Glutamatergic neuron (in vitro differentiated cells): Measurements from ENCODE around the gene CCNY. TPM values are rescaled to one million over a fixed set of nuclear protein-coding genes. Genes with fewer than 3 reads are reported as not detected.

Source experiments
- DNase-seq: peaks from one replicate; pipeline ENCODE4 v3.0.0; 2022
- H3K27ac Mint-ChIP-seq: one replicate; pipeline ENCODE4 v1.8.0; 2020; ENCODE audit warnings: mild to moderate bottlenecking, mixed read lengths, inconsistent platforms; ENCODE audit not compliant: unreplicated experiment
- H3K27me3 Mint-ChIP-seq: one replicate; pipeline ENCODE4 v1.8.0; 2020; ENCODE audit warnings: mild to moderate bottlenecking, moderate library complexity, mixed read lengths, inconsistent platforms; ENCODE audit not compliant: unreplicated experiment
- H3K36me3 Mint-ChIP-seq: one replicate; pipeline ENCODE4 v1.8.0; 2020; ENCODE audit warnings: mild to moderate bottlenecking, mixed read lengths, inconsistent platforms; ENCODE audit not compliant: unreplicated experiment
- H3K4me1 Mint-ChIP-seq: one replicate; pipeline ENCODE4 v1.8.0; 2020; ENCODE audit warnings: mild to moderate bottlenecking, low read depth, mixed read lengths, inconsistent platforms; ENCODE audit not compliant: unreplicated experiment
- H3K4me3 Mint-ChIP-seq: one replicate; pipeline ENCODE4 v1.8.0; 2020; ENCODE audit warnings: mild to moderate bottlenecking, mixed read lengths, inconsistent platforms; ENCODE audit not compliant: unreplicated experiment
- H3K9me3 Mint-ChIP-seq: one replicate; pipeline ENCODE4 v1.8.0; 2020; ENCODE audit warnings: mild to moderate bottlenecking, moderate library complexity, mixed read lengths, inconsistent platforms; ENCODE audit not compliant: unreplicated experiment
- total RNA-seq: library from RNA; stranded (reverse); fragmentation: NEBNext Ultra II Directional; extraction: Animal tissue kit (Norgen Biotek cat#: 25700); gene quantifications from one replicate; pipeline ENCODE4 v1.2.1, GENCODE V29; 2021; ENCODE audit not compliant: unreplicated experiment
- TF ChIP-seq, protein P1 (sequence below): fragments of 200-600 bp; sonication (generic); IDR thresholded peaks from one replicate; pipeline ENCODE4 v1.5.0; 2021; ENCODE audit not compliant: partially characterized antibody, unreplicated experiment

CCNY gene
- total RNA-seq, 1 donor from 2014 or later, result 219 TPM

DNA sequence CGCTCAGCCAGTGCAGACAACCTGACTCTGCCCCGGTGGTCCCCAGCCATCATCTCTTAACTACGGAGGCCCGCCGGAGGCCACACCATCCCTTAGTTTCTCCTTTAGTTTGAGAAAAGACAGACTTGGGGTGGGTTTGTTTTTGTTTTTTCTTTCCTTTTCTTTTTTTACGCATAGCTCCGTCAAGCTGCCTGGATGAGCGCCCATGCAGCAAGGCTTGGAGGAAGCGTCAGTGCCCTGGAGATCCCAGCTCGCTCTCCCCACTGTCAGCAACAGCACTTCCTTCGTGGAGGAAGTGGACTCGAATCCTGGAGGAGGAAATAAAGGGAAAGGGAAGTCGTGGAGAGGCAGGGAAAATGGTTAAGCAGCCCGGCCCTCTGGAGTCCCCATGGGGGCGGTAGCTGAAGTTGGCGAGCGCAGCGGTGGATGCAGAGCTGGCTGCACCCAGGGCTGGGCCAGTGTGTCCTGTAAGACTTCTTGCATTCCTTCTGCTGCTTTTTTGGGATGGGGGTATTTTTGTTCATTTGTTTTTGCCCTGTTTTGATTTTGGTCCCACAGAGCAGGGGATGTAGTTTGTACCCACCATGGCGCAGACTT lies 232.9 kb downstream of the CCNY start:
- TF ChIP-seq, protein P1, sequence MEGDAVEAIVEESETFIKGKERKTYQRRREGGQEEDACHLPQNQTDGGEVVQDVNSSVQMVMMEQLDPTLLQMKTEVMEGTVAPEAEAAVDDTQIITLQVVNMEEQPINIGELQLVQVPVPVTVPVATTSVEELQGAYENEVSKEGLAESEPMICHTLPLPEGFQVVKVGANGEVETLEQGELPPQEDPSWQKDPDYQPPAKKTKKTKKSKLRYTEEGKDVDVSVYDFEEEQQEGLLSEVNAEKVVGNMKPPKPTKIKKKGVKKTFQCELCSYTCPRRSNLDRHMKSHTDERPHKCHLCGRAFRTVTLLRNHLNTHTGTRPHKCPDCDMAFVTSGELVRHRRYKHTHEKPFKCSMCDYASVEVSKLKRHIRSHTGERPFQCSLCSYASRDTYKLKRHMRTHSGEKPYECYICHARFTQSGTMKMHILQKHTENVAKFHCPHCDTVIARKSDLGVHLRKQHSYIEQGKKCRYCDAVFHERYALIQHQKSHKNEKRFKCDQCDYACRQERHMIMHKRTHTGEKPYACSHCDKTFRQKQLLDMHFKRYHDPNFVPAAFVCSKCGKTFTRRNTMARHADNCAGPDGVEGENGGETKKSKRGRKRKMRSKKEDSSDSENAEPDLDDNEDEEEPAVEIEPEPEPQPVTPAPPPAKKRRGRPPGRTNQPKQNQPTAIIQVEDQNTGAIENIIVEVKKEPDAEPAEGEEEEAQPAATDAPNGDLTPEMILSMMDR, result no peak
- no peak for DNase-seq
- Mint-ChIP-seq H3K27ac (no peak overlapping the region), H3K4me3 (no peak overlapping the region), H3K4me1 (peaks cover 11% of the 10 kb centered on the region), H3K27me3 (peaks cover 14% of the 10 kb centered on the region), H3K9me3 (peaks cover 19% of the 10 kb centered on the region), H3K36me3 (peaks cover 6% of the 10 kb centered on the region)

DNA sequence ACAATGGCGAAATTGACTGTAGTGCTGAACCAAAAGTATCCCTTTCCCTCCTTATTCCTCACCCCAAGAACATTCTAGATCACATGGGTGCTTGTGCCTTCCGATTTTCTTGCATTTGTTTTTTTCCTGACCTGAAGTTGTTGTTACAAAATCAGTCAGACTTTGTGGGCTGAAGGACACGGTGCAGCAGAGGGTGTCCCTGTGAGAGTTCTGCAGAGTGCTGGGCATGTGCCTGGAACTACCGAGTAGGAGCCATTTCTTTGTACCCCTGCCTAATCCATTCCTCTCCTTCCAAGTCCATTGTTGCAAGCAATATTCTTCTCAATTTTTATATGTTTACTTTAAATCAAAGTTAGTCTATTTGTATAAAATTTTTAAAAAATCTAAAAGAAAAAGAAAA lies 233.5 kb downstream of the CCNY start:
- Mint-ChIP-seq H3K4me1 (peaks cover 11% of the 10 kb centered on the region), H3K27ac (peak overlapping the region; percentile 20), H3K36me3 (peaks cover 6% of the 10 kb centered on the region), H3K4me3 (no peak overlapping the region), H3K9me3 (peaks cover 22% of the 10 kb centered on the region), H3K27me3 (peaks cover 13% of the 10 kb centered on the region)
- no peak for DNase-seq
- TF ChIP-seq, protein P1, result no peak

DNA sequence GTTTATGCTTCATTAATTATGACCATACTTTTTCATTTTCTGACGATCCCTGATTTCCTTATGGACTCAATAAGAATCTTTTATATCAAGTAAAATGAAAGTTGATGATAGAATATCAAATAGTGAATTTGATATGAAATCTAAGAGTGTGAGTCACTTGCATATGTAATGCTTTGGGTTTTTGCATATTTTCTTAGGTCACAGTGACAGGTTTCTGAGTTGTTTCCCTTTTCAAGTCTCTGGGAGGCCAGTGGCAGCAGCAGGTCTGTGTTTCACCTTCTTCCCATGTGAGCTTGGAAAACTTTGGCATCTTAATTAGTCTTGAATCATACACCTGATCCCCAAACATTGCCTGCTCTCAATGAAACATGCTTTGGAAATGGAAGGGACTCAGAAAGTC lies 234.1 kb downstream of the CCNY start:
- TF ChIP-seq, protein P1, result no peak
- Mint-ChIP-seq H3K4me1 (peaks cover 13% of the 10 kb centered on the region), H3K4me3 (no peak overlapping the region), H3K9me3 (peaks cover 22% of the 10 kb centered on the region), H3K27me3 (peaks cover 14% of the 10 kb centered on the region), H3K27ac (no peak overlapping the region), H3K36me3 (peaks cover 10% of the 10 kb centered on the region)
- DNase-seq, result no peak

DNA sequence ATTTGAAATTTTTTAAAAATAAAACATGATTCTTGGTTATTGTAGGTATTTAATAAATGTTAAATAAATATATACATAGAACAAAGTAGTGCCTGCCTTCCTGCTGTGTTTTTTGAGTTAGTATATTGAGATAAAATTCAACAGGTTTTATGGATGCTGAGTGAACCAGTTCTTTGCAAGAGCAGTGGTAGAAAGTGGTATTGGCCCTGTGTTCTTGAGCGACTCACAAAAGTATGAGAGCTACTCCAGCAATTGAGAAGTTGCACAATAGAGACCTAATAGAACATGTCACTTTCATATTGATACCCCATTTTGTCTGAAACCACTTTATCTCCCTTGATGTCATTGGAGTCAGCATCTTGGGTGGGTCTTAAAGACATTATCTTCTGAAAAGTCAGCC lies 236.3 kb downstream of the CCNY start:
- Mint-ChIP-seq H3K4me1 (peaks cover 6% of the 10 kb centered on the region), H3K4me3 (no peak overlapping the region), H3K27ac (no peak overlapping the region), H3K9me3 (peaks cover 22% of the 10 kb centered on the region), H3K27me3 (peaks cover 15% of the 10 kb centered on the region), H3K36me3 (peaks cover 6% of the 10 kb centered on the region)
- DNase-seq, result no peak
- TF ChIP-seq, protein P1, result no peak

DNA sequence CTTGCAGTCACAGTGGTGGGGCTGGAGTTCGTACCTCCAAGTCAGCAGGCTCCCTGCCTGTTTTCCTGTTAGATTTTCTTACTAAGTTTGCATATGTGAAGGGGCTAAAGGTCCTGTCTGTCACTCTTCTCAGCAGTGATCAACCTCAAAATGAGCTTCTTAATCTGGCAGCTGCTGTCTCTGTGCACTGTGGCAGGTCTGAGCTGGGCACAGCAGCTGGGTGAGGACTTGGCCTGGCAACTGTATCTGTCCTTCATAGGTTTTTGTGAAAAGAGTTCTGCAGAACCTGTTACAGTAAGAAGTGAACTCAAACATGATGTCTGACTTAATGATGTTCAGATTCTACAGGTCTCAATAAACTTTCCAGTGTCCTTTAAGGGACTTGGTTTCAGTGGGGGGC lies 237.5 kb downstream of the CCNY start:
- Mint-ChIP-seq H3K27ac (no peak overlapping the region), H3K27me3 (peaks cover 15% of the 10 kb centered on the region), H3K36me3 (peaks cover 6% of the 10 kb centered on the region), H3K4me3 (no peak overlapping the region), H3K4me1 (peaks cover 13% of the 10 kb centered on the region), H3K9me3 (peaks cover 21% of the 10 kb centered on the region)
- DNase-seq, result no peak
- TF ChIP-seq, protein P1, result no peak
